ENCODE measurements around the gene ZNF69. TPM values are rescaled to one million over a fixed set of nuclear protein-coding genes. Genes with fewer than 3 reads are reported as not detected.

The ZNF69 gene
- total and polyA plus RNA-seq, 2 of the 13 experiments (the other 11 are each of a cell fraction or from before 2014, with no cell fraction given), result 9.6 to 21.0 TPM

- no peak overlapping the region for H3K27ac ChIP-seq (ENCODE audit: extremely low read length, insufficient read depth, low read length)
- H3K27me3 ChIP-seq (ENCODE audit: control insufficient read depth in 1 of 2, insufficient read depth in 2 of 2, low read length in 2 of 2), result no peaks in the 10 kb centered on the region
- DNase-seq (ENCODE audit: low spot score) (no peak), ATAC-seq (no peak), FAIRE-seq (no peak)
- intact Hi-C loops (cut with micrococcal nuclease; ENCODE audit: unreplicated experiment) (no loop called here), in situ Hi-C loops (cut with HindIII; ENCODE audit: extremely low pct_ligation_motif_present, low pct_unique_long_range_greater_than_20kb) (no loop called here)
- H3K4me3 ChIP-seq (replicated peaks in 1 of 3; ENCODE audit: insufficient read depth in 1 of 3, low read depth in 2 of 3, low read length in 3 of 3), result no peak overlapping the region
- no TSS peak for BruUV-seq (replicated peaks)
- no peak overlapping the region for H2AFZ ChIP-seq (ENCODE audit: low read length)
- H3K9ac ChIP-seq (ENCODE audit: insufficient read depth, low read depth, low read length), result no peak overlapping the region
- no peak overlapping the region for H3K4me2 ChIP-seq (ENCODE audit: low read depth, low read length)
- H3K9me3 ChIP-seq (ENCODE audit: low read length), result no peaks in the 10 kb centered on the region
- peaks cover 9% of the 10 kb centered on the region for H3K4me1 ChIP-seq (ENCODE audit: insufficient read depth, low read length)
- no peaks in the 10 kb centered on the region for H4K20me1 ChIP-seq (ENCODE audit: insufficient read depth, low read length)
- CTCF ChIA-PET (ENCODE audit: low intra/inter-chr PET ratio, low total read pairs), result no interaction called here
- H3K79me2 ChIP-seq (ENCODE audit: insufficient read depth, low read length), result no peaks in the 10 kb centered on the region
- WGBS (ENCODE audit: low lambda C conversion rate), result 84% methylated on average over 3 of the region's 3 CpGs
- POLR2A ChIA-PET, result no interaction called here
- TF ChIP-seq, protein P1, sequence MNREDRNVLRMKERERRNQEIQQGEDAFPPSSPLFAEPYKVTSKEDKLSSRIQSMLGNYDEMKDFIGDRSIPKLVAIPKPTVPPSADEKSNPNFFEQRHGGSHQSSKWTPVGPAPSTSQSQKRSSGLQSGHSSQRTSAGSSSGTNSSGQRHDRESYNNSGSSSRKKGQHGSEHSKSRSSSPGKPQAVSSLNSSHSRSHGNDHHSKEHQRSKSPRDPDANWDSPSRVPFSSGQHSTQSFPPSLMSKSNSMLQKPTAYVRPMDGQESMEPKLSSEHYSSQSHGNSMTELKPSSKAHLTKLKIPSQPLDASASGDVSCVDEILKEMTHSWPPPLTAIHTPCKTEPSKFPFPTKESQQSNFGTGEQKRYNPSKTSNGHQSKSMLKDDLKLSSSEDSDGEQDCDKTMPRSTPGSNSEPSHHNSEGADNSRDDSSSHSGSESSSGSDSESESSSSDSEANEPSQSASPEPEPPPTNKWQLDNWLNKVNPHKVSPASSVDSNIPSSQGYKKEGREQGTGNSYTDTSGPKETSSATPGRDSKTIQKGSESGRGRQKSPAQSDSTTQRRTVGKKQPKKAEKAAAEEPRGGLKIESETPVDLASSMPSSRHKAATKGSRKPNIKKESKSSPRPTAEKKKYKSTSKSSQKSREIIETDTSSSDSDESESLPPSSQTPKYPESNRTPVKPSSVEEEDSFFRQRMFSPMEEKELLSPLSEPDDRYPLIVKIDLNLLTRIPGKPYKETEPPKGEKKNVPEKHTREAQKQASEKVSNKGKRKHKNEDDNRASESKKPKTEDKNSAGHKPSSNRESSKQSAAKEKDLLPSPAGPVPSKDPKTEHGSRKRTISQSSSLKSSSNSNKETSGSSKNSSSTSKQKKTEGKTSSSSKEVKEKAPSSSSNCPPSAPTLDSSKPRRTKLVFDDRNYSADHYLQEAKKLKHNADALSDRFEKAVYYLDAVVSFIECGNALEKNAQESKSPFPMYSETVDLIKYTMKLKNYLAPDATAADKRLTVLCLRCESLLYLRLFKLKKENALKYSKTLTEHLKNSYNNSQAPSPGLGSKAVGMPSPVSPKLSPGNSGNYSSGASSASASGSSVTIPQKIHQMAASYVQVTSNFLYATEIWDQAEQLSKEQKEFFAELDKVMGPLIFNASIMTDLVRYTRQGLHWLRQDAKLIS (CRISPR knock-in tag; IDR thresholded peaks at IDR 0.05), result no peak
- TF ChIP-seq GFI1 (CRISPR knock-in tag; IDR thresholded peaks at IDR 0.05; ENCODE audit: borderline replicate concordance) (no peak), ZNF34 (CRISPR knock-in tag; IDR thresholded peaks at IDR 0.05; ENCODE audit: borderline replicate concordance) (no peak), ATF7-NPFF (CRISPR knock-in tag; IDR thresholded peaks at IDR 0.05; ENCODE audit: low read depth) (no peak), CBX5 (CRISPR knock-in tag; IDR thresholded peaks at IDR 0.05; ENCODE audit: borderline replicate concordance) (no peak), MTF1 (CRISPR knock-in tag; IDR thresholded peaks at IDR 0.05) (no peak), ATF4 (CRISPR knock-in tag; IDR thresholded peaks at IDR 0.05) (no peak)
- no peaks in the 10 kb centered on the region for H3K36me3 ChIP-seq (replicated peaks in 1 of 2; ENCODE audit: control insufficient read depth in 1 of 2, insufficient read depth in 2 of 2, low read length in 2 of 2)
Observed at GRCh38 chr19:11853358-11853757, 34.2 kb upstream of the ZNF69 start.
